H1 (cell line): Measurements from ENCODE around the gene PAX9. TPM values are rescaled to one million over a fixed set of nuclear protein-coding genes. Genes with fewer than 3 reads are reported as not detected.
A peak's percentile ranks its signal among the peaks of the same experiment; 100 is the strongest.

ENCODE experiments used
- CTCF ChIA-PET: fragments of 300-600 bp; sonication (Branson Sonifier 250); formaldehyde crosslinking; loops from one replicate; lab custom pipeline; 2021; ENCODE audit not compliant: partially characterized antibody; lab: Charles Lee
- POLR2A ChIA-PET: fragments of 300-600 bp; sonication (Branson Sonifier 250); formaldehyde crosslinking; loops from one replicate; lab custom pipeline; 2021; ENCODE audit warnings: inconsistent platforms; ENCODE audit not compliant: partially characterized antibody; lab: Charles Lee
- DNase-seq, 2 experiments: peaks; one replicate each; pipeline versions ENCODE4 v3.0.0 to v3.0.0-alpha.2; 2010 to 2022; ENCODE audit warnings: low spot score in 2 of 2, low read depth in 1 of 2, mixed read lengths in 1 of 2
- FAIRE-seq: peaks from 2 replicates; lab custom pipeline; 2011; peaks lifted over from hg19 to GRCh38; lab: Jason Lieb, UNC
- H2AFZ ChIP-seq: 2 replicates; pipeline ENCODE4 v1.8.1; 2012; ENCODE audit warnings: low read length, inconsistent platforms
- H2AK5ac ChIP-seq: 2 replicates; pipeline ENCODE4 v1.6.1; 2013; ENCODE audit warnings: low read depth, low read length
- H2BK120ac ChIP-seq: replicated peaks from 2 replicates; pipeline ENCODE3; 2013; ENCODE audit warnings: low read depth, low read length, inconsistent platforms
- H2BK12ac ChIP-seq: 2 replicates; pipeline ENCODE4 v1.6.1; 2013; ENCODE audit warnings: low read depth, low read length
- H2BK15ac ChIP-seq: 2 replicates; pipeline ENCODE4 v1.6.1; 2013; ENCODE audit warnings: low read length
- H2BK20ac ChIP-seq: 2 replicates; pipeline ENCODE4 v1.6.1; 2013; ENCODE audit warnings: low read length
- H2BK5ac ChIP-seq: 2 replicates; pipeline ENCODE4 v1.6.1; 2013; ENCODE audit warnings: low read depth, low read length
- H3K14ac ChIP-seq: 2 replicates; pipeline ENCODE4 v1.6.1; 2013; ENCODE audit warnings: inconsistent platforms; ENCODE audit not compliant: insufficient read length
- H3K18ac ChIP-seq: 2 replicates; pipeline ENCODE4 v1.6.1; 2013; ENCODE audit warnings: low read length; ENCODE audit errors: extremely low read depth
- H3K23ac ChIP-seq: 2 replicates; pipeline ENCODE4 v1.6.1; 2013; ENCODE audit warnings: inconsistent platforms; ENCODE audit not compliant: insufficient read length
- H3K23me2 ChIP-seq: 2 replicates; pipeline ENCODE4 v1.6.1; 2013; ENCODE audit warnings: low read depth, low read length
- H3K27ac ChIP-seq: 2 replicates; pipeline ENCODE4 v1.6.1; 2011; ENCODE audit warnings: low read depth, low read length, inconsistent platforms
- H3K27me3 ChIP-seq, 4 experiments: replicated peaks in 1 of 4; 1 replicate in 1 of 4; 2 replicates in 3 of 4; pipeline versions ENCODE4 v1.6.1 to v1.8.1; 2011 to 2013; ENCODE audit warnings: low read length in 3 of 4, mild to moderate bottlenecking in 3 of 4, inconsistent platforms in 2 of 4, mixed read lengths in 2 of 4, moderate library complexity in 1 of 4; ENCODE audit not compliant: control insufficient read depth in 3 of 4, insufficient read depth in 3 of 4; ENCODE audit errors: extremely low read depth in 1 of 4
- H3K36me3 ChIP-seq, 4 experiments: 2 replicates each; pipeline versions ENCODE4 v1.6.1 to v1.8.1; 2011 to 2013; ENCODE audit warnings: mild to moderate bottlenecking in 4 of 4, low read length in 3 of 4, moderate library complexity in 2 of 4, control low read depth in 1 of 4, inconsistent platforms in 1 of 4; ENCODE audit not compliant: insufficient read depth in 4 of 4, control insufficient read depth in 2 of 4
- H3K4ac ChIP-seq: replicated peaks from 2 replicates; pipeline ENCODE3; 2013; ENCODE audit warnings: low read length, low read depth, mixed read lengths, inconsistent platforms; ENCODE audit not compliant: insufficient read length
- H3K4me1 ChIP-seq, 4 experiments: replicated peaks in 1 of 4; 1 replicate in 1 of 4; 2 replicates in 3 of 4; pipeline versions ENCODE4 v1.6.1 to v1.8.1; 2011 to 2013; ENCODE audit warnings: low read length in 3 of 4, inconsistent platforms in 2 of 4, mixed read lengths in 1 of 4; ENCODE audit not compliant: insufficient read depth in 4 of 4, control insufficient read depth in 3 of 4
- H3K4me2 ChIP-seq, 2 experiments: 2 replicates each; pipeline versions ENCODE4 v1.6.1 to v1.8.1; 2011 to 2013; ENCODE audit warnings: low read depth in 2 of 2, low read length in 2 of 2, control low read depth in 1 of 2, inconsistent platforms in 1 of 2, mild to moderate bottlenecking in 1 of 2; ENCODE audit not compliant: insufficient read depth in 1 of 2
- H3K4me3 ChIP-seq, 4 experiments: fragments of 200-600, 300-600 bp in 1 of 4; sonication (generic), shearing (Covaris generic), sonication (Bioruptor Twin) in 1 of 4; 2 replicates each; pipeline versions ENCODE4 v1.5.1 to v1.8.1; 2011 to 2016; ENCODE audit warnings: low read length in 4 of 4, low read depth in 3 of 4, control low read depth in 2 of 4, inconsistent platforms in 2 of 4, mild to moderate bottlenecking in 2 of 4, mixed read lengths in 1 of 4, moderate library complexity in 1 of 4; ENCODE audit not compliant: insufficient read depth in 2 of 4; ENCODE audit errors: extremely low read depth in 1 of 4
- H3K56ac ChIP-seq: replicated peaks from 2 replicates; pipeline ENCODE3; 2013; ENCODE audit warnings: low read depth, mild to moderate bottlenecking, mixed read lengths, low read length, inconsistent platforms; ENCODE audit not compliant: insufficient read length
- H3K79me1 ChIP-seq: 2 replicates; pipeline ENCODE4 v1.6.1; 2013; ENCODE audit warnings: low read depth, low read length, control low read depth
- H3K79me2 ChIP-seq, 2 experiments: 2 replicates each; pipeline versions ENCODE4 v1.6.1 to v1.8.1; 2012 to 2013; ENCODE audit warnings: low read length in 2 of 2, mild to moderate bottlenecking in 2 of 2, inconsistent platforms in 1 of 2; ENCODE audit not compliant: insufficient read depth in 2 of 2, control insufficient read depth in 1 of 2
- H3K9ac ChIP-seq, 4 experiments: replicated peaks in 1 of 4; 1 replicate in 1 of 4; 2 replicates in 3 of 4; pipeline versions ENCODE4 v1.6.1 to v1.8.1; 2011 to 2013; ENCODE audit warnings: low read depth in 3 of 4, low read length in 3 of 4, control low read depth in 2 of 4, mild to moderate bottlenecking in 2 of 4, moderate library complexity in 2 of 4, inconsistent platforms in 1 of 4; ENCODE audit errors: extremely low read depth in 1 of 4
- H3K9me3 ChIP-seq, 2 experiments: 2 replicates each; pipeline versions ENCODE4 v1.6.1 to v1.8.1; 2012 to 2013; ENCODE audit warnings: mild to moderate bottlenecking in 2 of 2, moderate library complexity in 2 of 2, control low read depth in 1 of 2, inconsistent platforms in 1 of 2, low read depth in 1 of 2, low read length in 1 of 2, mixed read lengths in 1 of 2; ENCODE audit not compliant: insufficient read depth in 2 of 2
- H4K20me1 ChIP-seq, 2 experiments: replicated peaks in 1 of 2; 2 replicates each; pipeline versions ENCODE3 to v1.8.1; 2011 to 2013; ENCODE audit warnings: inconsistent platforms in 2 of 2, low read length in 2 of 2, mild to moderate bottlenecking in 1 of 2; ENCODE audit not compliant: insufficient read depth in 2 of 2, control insufficient read depth in 1 of 2
- H4K5ac ChIP-seq: 2 replicates; pipeline ENCODE4 v1.6.1; 2013; ENCODE audit warnings: low read length, low read depth, mixed read lengths, inconsistent platforms; ENCODE audit not compliant: insufficient read length
- H4K8ac ChIP-seq: 2 replicates; pipeline ENCODE4 v1.8.0; 2013; ENCODE audit warnings: mild to moderate bottlenecking, moderate library complexity, low read length, inconsistent platforms; ENCODE audit not compliant: insufficient read depth; ENCODE audit errors: extremely low read depth
- H4K91ac ChIP-seq: replicated peaks from 2 replicates; pipeline ENCODE3; 2013; ENCODE audit warnings: low read length, mixed read lengths, inconsistent platforms; ENCODE audit not compliant: insufficient read length
- CBX8 ChIP-seq: fragments of 300-800, 300-1000 bp; sonication (generic); IDR thresholded peaks from 2 replicates; pipeline ENCODE4 v1.7.1; 2016; ENCODE audit warnings: low read depth, low read length, borderline replicate concordance
- FOSL1 ChIP-seq: IDR thresholded peaks from 2 replicates; pipeline ENCODE4 v1.6.1; 2011; ENCODE audit warnings: mild to moderate bottlenecking, low read depth, low read length, moderate library complexity; ENCODE audit not compliant: insufficient read depth
- RFX5 ChIP-seq: IDR thresholded peaks from 2 replicates; pipeline ENCODE4 v1.6.1; 2011; ENCODE audit warnings: low read depth, low read length, improper control_type of control experiment, borderline replicate concordance
- SUZ12 ChIP-seq: fragments of 200-600 bp; sonication (generic); IDR thresholded peaks from 2 replicates; pipeline ENCODE4 v1.6.1; 2012; ENCODE audit warnings: mild to moderate bottlenecking, inconsistent platforms, low read length, moderate library complexity, mixed read lengths
- WGBS, 2 experiments: shearing (Covaris generic) in 1 of 2; methylation state at CpG; one replicate each; pipeline versions ENCODE4 v1.1.6 to v1.1.7; 2013 to 2015; ENCODE audit warnings: low lambda C conversion rate in 2 of 2, mixed read lengths in 2 of 2, inconsistent platforms in 1 of 2, low coverage in 1 of 2, missing lambda C conversion rate in 1 of 2; ENCODE audit not compliant: insufficient replicate concordance in 2 of 2, insufficient coverage in 1 of 2, insufficient read length in 1 of 2; ENCODE audit errors: extremely low coverage in 1 of 2, missing lambda C conversion rate in 1 of 2; 5-methylcytosine and 5-hydroxymethylcytosine counted together
- polyA plus RNA-seq, 7 experiments: library from polyadenylated mRNA; depleted of rRNA in 3 of 7; stranded (reverse) in 5 of 7; unstranded in 2 of 7; fragments of >200 nt in 5 of 7; fragments of 200-250 nt in 2 of 7; gene quantifications; 1 replicate in 5 of 7; 2 replicates in 1 of 7; 4 replicates in 1 of 7; pipeline versions ENCODE4 v1.2.1 to v1.2.3, GENCODE V29; 2011 to 2013; ENCODE audit warnings: missing spikeins in 2 of 7, mixed read lengths in 2 of 7
- total RNA-seq: library from RNA; stranded (reverse); fragmentation: NEBNext Ultra II Directional; extraction: Animal tissue kit (Norgen Biotek cat#: 25700); gene quantifications from 2 replicates; pipeline ENCODE4 v1.2.1, GENCODE V29; 2021
- TF ChIP-seq, protein P1 (sequence below): IDR thresholded peaks from 2 replicates; pipeline ENCODE4 v1.6.1; 2011; ENCODE audit warnings: low read depth, mild to moderate bottlenecking, low read length; ENCODE audit not compliant: insufficient read depth

Gene PAX9
- total and polyA plus RNA-seq, 2 of the 8 experiments (the other 6 are each of a cell fraction or from before 2014, with no cell fraction given) = 0.05 TPM; not detected in 1

DNA sequence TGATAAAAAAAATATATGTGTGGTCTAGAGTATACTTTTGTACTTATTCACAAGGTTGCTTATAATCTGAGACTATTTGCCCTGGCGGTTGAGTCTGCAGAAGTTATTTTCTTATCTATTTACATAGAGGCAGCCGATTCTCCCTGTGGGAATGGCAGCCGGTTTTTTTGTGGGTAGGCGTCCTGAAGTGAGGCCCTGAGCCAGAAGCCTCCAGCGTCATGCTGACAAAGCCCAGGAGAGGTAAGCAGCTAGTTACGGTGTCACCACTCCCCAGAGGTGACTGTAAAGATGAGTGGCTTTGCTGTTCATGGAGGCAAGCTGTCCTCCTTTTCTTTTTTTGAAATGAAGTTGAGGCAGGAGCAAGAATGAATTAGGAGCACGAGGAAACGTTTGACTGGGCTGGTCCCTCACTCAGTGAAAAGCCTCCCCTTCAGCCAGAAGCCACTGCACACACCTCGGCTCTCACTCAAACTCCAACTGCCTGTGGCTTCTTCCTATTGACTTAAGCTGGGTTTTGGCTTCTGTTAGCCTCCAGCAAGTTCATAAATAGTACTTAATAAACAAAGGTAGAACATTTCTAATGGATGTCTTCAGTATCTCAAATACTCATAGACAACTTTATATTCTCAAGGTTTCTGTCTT is 21.5 kb downstream of the PAX9 start:
- CTCF ChIA-PET = interaction anchor here (0.9 to 1.5 kb wide), 3 partner anchors 17 to 259 kb away, joined by 3 to 7 read pairs (median 4); no protein-coding TSS in a partner anchor
- no peak for TF ChIP-seq SUZ12
- TF ChIP-seq FOSL1 = no peak
- no peak for TF ChIP-seq RFX5
- TF ChIP-seq, protein P1, sequence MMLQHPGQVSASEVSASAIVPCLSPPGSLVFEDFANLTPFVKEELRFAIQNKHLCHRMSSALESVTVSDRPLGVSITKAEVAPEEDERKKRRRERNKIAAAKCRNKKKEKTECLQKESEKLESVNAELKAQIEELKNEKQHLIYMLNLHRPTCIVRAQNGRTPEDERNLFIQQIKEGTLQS = no peak
- no peak for TF ChIP-seq CBX8
- TF ChIP-seq, all 59 proteins: peak for 0
- Histone ChIP-seq H3K4ac (no peak overlapping the region), H3K9me3 (no peaks in the 10 kb centered on the region), H3K23ac (no peak overlapping the region), H2BK5ac (no peak overlapping the region), H3K4me2 (no peak overlapping the region), H3K18ac (no peak overlapping the region), H3K14ac (no peak overlapping the region), H4K8ac (no peak overlapping the region), H3K4me3 (no peak overlapping the region), H3K79me1 (no peaks in the 10 kb centered on the region), H3K56ac (no peak overlapping the region), H2BK20ac (no peak overlapping the region), H2AFZ (no peak overlapping the region), H3K9ac (no peak overlapping the region), H2BK15ac (no peak overlapping the region), H3K27me3 (no peaks in the 10 kb centered on the region), H3K4me1 (peaks cover 0 to 12% (median 0%) of the 10 kb centered on the region in 4 experiments; a peak in 3 of 7 replicates), H4K91ac (no peak overlapping the region), H2BK12ac (0 out of 2 replicates have a peak overlapping the region, but pooled peaks have one; percentile 29), H3K27ac (no peak overlapping the region), H2AK5ac (no peak overlapping the region; the same call in 1 of the 2 replicates), H2BK120ac (no peak overlapping the region), H4K20me1 (no peaks in the 10 kb centered on the region), H3K36me3 (no peaks in the 10 kb centered on the region), H3K79me2 (no peaks in the 10 kb centered on the region), H3K23me2 (no peaks in the 10 kb centered on the region; the same call in 1 of the 2 replicates), H4K5ac (no peak overlapping the region)
- DNase-seq (no peak), FAIRE-seq (no peak)
- POLR2A ChIA-PET = interaction anchor here (0.7 kb wide), 1 partner anchor 11 kb away, joined by 3 read pairs; no protein-coding TSS in a partner anchor
- 77% methylated on average over 9 of the region's 9 CpGs; no CpG with 5 or more reads in 1 of the 2 experiments for WGBS, 2 experiments
